Astrocyte (in vitro differentiated cells and primary cell): ENCODE measurements around the gene QSER1.

Experiments
- EZH2 ChIP-seq: IDR thresholded peaks from 2 replicates; pipeline ENCODE4 v1.6.1; 2012; ENCODE audit warnings: mild to moderate bottlenecking, low read length, inconsistent platforms; ENCODE audit not compliant: insufficient read depth
- TF ChIP-seq, protein P1 (sequence below): IDR thresholded peaks from 2 replicates; pipeline ENCODE4 v1.5.1; 2011; ENCODE audit warnings: low read depth, mild to moderate bottlenecking, inconsistent platforms, low read length, moderate library complexity; ENCODE audit not compliant: insufficient read depth

DNA sequence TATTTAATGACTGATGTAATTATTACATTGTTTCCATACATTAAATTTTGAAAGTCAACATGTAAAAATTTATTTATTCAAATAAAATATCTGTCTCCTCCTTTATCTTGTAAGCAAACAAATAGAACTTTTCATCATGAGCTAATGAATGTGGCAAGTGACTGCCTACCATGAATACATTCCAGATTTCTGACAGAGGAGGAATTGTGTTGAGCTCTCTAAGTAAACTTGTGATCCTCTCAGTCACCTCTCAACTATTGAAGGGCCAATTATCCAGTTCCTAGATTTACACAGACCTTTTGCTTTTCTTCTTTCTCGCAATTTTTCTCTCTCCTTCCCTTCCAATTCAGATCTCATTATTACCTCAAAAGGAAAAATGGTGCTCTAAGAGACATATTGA is 41.4 kb upstream of the QSER1 start:
- TF ChIP-seq, protein P1, sequence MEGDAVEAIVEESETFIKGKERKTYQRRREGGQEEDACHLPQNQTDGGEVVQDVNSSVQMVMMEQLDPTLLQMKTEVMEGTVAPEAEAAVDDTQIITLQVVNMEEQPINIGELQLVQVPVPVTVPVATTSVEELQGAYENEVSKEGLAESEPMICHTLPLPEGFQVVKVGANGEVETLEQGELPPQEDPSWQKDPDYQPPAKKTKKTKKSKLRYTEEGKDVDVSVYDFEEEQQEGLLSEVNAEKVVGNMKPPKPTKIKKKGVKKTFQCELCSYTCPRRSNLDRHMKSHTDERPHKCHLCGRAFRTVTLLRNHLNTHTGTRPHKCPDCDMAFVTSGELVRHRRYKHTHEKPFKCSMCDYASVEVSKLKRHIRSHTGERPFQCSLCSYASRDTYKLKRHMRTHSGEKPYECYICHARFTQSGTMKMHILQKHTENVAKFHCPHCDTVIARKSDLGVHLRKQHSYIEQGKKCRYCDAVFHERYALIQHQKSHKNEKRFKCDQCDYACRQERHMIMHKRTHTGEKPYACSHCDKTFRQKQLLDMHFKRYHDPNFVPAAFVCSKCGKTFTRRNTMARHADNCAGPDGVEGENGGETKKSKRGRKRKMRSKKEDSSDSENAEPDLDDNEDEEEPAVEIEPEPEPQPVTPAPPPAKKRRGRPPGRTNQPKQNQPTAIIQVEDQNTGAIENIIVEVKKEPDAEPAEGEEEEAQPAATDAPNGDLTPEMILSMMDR, result no peak
- no peak for TF ChIP-seq EZH2
